Naive thymus-derived CD4-positive, alpha-beta T cell (primary cell): ENCODE data around the gene B4GAT1. TPM values are rescaled to one million over a fixed set of nuclear protein-coding genes. Genes with fewer than 3 reads are reported as not detected.

Experiments
- ATAC-seq: fragments of 150-1000 bp; cut with Tn5 transposase; 2 replicates; pipeline ENCODE4 v1.10.0; 2021; ENCODE audit warnings: mild to moderate bottlenecking, moderate library complexity
- CTCF ChIA-PET: fragments of 350-600 bp; sonication (Branson Sonifier 250); formaldehyde crosslinking; loops from one replicate; lab custom pipeline; 2021; ENCODE audit warnings: antibody characterized with exemption; lab: Charles Lee
- POLR2A ChIA-PET: fragments of 350-600 bp; sonication (Branson Sonifier 250); formaldehyde crosslinking; loops from one replicate; lab custom pipeline; 2021; ENCODE audit warnings: antibody characterized with exemption, inconsistent platforms; lab: Charles Lee
- DNase-seq, 9 donors: peaks; one replicate each; pipeline versions ENCODE4 v3.0.0 to v3.0.0-alpha.2; 2020 to 2022; ENCODE audit warnings: mixed read lengths in 1 of 9
- H3K27ac ChIP-seq: one replicate; pipeline ENCODE4 v1.7.0; 2013; ENCODE audit warnings: mild to moderate bottlenecking, low read depth, low read length, moderate library complexity
- H3K27me3 ChIP-seq, 2 donors: one replicate each; pipeline ENCODE4 v1.7.0; 2013; ENCODE audit warnings: low read length in 2 of 2, mild to moderate bottlenecking in 2 of 2, moderate library complexity in 2 of 2; ENCODE audit not compliant: control insufficient read depth in 2 of 2, insufficient read depth in 2 of 2
- H3K36me3 ChIP-seq, 3 experiments: 1 replicate in 2 of 3; 2 replicates in 1 of 3; pipeline ENCODE4 v1.7.0; 2013; ENCODE audit warnings: low read length in 3 of 3, mild to moderate bottlenecking in 3 of 3, moderate library complexity in 1 of 3; ENCODE audit not compliant: insufficient read depth in 3 of 3, control insufficient read depth in 2 of 3
- H3K4me1 ChIP-seq, 2 donors: one replicate each; pipeline ENCODE4 v1.7.0; 2013; ENCODE audit warnings: low read length in 2 of 2, mild to moderate bottlenecking in 2 of 2, moderate library complexity in 1 of 2; ENCODE audit not compliant: control insufficient read depth in 2 of 2, insufficient read depth in 2 of 2
- H3K4me3 ChIP-seq: 2 replicates; pipeline ENCODE4 v1.7.0; 2013; ENCODE audit warnings: mild to moderate bottlenecking, low read length
- H3K9me3 ChIP-seq, 3 experiments: 1 replicate in 2 of 3; 2 replicates in 1 of 3; pipeline ENCODE4 v1.7.0; 2013; ENCODE audit warnings: low read length in 3 of 3; ENCODE audit not compliant: control insufficient read depth in 2 of 3
- H3K27ac Mint-ChIP-seq, 9 donors: one replicate each; pipeline ENCODE4 v1.8.0; 2020 to 2022; ENCODE audit warnings: mixed read lengths in 9 of 9, mild to moderate bottlenecking in 8 of 9, moderate library complexity in 5 of 9, inconsistent platforms in 2 of 9
- H3K27me3 Mint-ChIP-seq, 5 donors: one replicate each; pipeline ENCODE4 v1.8.0; 2021 to 2022; ENCODE audit warnings: mixed read lengths in 5 of 5, mild to moderate bottlenecking in 1 of 5
- H3K36me3 Mint-ChIP-seq, 5 donors: one replicate each; pipeline ENCODE4 v1.8.0; 2020 to 2022; ENCODE audit warnings: mixed read lengths in 5 of 5, mild to moderate bottlenecking in 3 of 5, inconsistent platforms in 1 of 5
- H3K4me1 Mint-ChIP-seq, 7 donors: one replicate each; pipeline ENCODE4 v1.8.0; 2020 to 2022; ENCODE audit warnings: mixed read lengths in 7 of 7, mild to moderate bottlenecking in 3 of 7, inconsistent platforms in 1 of 7
- H3K4me3 Mint-ChIP-seq, 10 donors: one replicate each; pipeline ENCODE4 v1.8.0; 2020 to 2022; ENCODE audit warnings: mild to moderate bottlenecking in 10 of 10, mixed read lengths in 10 of 10, moderate library complexity in 6 of 10, inconsistent platforms in 2 of 10
- H3K9me3 Mint-ChIP-seq, 11 donors: one replicate each; pipeline ENCODE4 v1.8.0; 2020 to 2022; ENCODE audit warnings: mixed read lengths in 11 of 11, mild to moderate bottlenecking in 4 of 11, inconsistent platforms in 1 of 11, moderate library complexity in 1 of 11
- intact Hi-C, 2 donors: fragments of 100-400 bp; cut with micrococcal nuclease; formaldehyde crosslinking; loops; one replicate each; pipeline ENCODE4 v1.15.1; 2023
- polyA plus RNA-seq, 2 donors: library from polyadenylated mRNA; unstranded; fragments of 300-500 nt; fragmentation: Illumina TruSeq; gene quantifications; one replicate each; pipeline ENCODE4 v1.2.3, GENCODE V29; 2021
- total RNA-seq, 6 experiments: library from RNA in 5 of 6; stranded (reverse) in 5 of 6; gene quantifications; 1 replicate in 5 of 6; 2 replicates in 1 of 6; pipeline ENCODE4 v1.2.3 and lab custom pipeline; 2021 to 2026

Gene B4GAT1
- total and polyA plus RNA-seq, 7 experiments from 2014 or later, result 2.2 to 18.2 (median 10.3) TPM

GRCh38 chr11:66327171-66328030, 20.0 kb downstream of the B4GAT1 start:
- ChIA-PET CTCF (interaction anchor here (1.3 to 1.6 kb wide), 3 partner anchors 10 to 61 kb away, joined by 8 to 31 read pairs (median 14); partner anchors contain the start of gene CD248), POLR2A (interaction anchor here (0.6 to 4.0 kb wide), 6 partner anchors 10 to 38 kb away, joined by 3 to 89 read pairs (median 4); partner anchors contain the start of genes BRMS1, CD248 and YIF1A)
- no peaks in the 10 kb centered on the region for H3K27me3 Mint-ChIP-seq
- peaks cover 0 to 5% (median 0%) of the 10 kb centered on the region in 11 donors for H3K9me3 Mint-ChIP-seq
- H3K9me3 ChIP-seq, result no peaks in the 10 kb centered on the region
- intact Hi-C loops, result loop anchor here (1.0 to 5.0 kb wide), 8 partner anchors 9 to 105 kb away; partner anchors contain the start of genes BRMS1 (in 1 of the 2) and SLC29A2 (in 1 of the 2)
- DNase-seq (no peak), ATAC-seq (no peak)
- no peaks in the 10 kb centered on the region for H3K36me3 Mint-ChIP-seq
- peaks cover 29 to 60% (median 49%) of the 10 kb centered on the region in 7 donors for H3K4me1 Mint-ChIP-seq
- H3K27ac ChIP-seq, result peak overlapping the region; percentile 82
- peak overlapping the region; percentile 18 to 81 (median 67) for H3K4me3 Mint-ChIP-seq
- peaks cover 26 to 40% of the 10 kb centered on the region in 2 donors for H3K4me1 ChIP-seq
- no peaks in the 10 kb centered on the region for H3K27me3 ChIP-seq
- peaks cover 0 to 3% (median 0%) of the 10 kb centered on the region in 3 experiments for H3K36me3 ChIP-seq
- peak overlapping the region; percentile 4 for H3K4me3 ChIP-seq
- H3K27ac Mint-ChIP-seq, result peak overlapping the region; percentile 65 to 97 (median 91)

GRCh38 chr11:66326261-66327111, 20.9 kb downstream of the B4GAT1 start:
- H3K27ac Mint-ChIP-seq, result peak overlapping the region; percentile 75 to 94 (median 91)
- Histone ChIP-seq H3K4me3 (peak overlapping the region; percentile 30), H3K9me3 (no peaks in the 10 kb centered on the region), H3K27ac (peak overlapping the region; percentile 82), H3K4me1 (peaks cover 26 to 45% of the 10 kb centered on the region in 2 donors), H3K36me3 (no peaks in the 10 kb centered on the region), H3K27me3 (no peaks in the 10 kb centered on the region)
- H3K36me3 Mint-ChIP-seq, result no peaks in the 10 kb centered on the region
- H3K27me3 Mint-ChIP-seq, result no peaks in the 10 kb centered on the region
- H3K9me3 Mint-ChIP-seq, result peaks cover 0 to 5% (median 0%) of the 10 kb centered on the region in 11 donors
- H3K4me1 Mint-ChIP-seq, result peaks cover 30 to 69% (median 56%) of the 10 kb centered on the region in 7 donors
- ATAC-seq (no peak), DNase-seq (peak in 7 of 9 donors; percentile 44 to 60 (median 58))
- intact Hi-C loops, result loop anchor here (5.0 kb wide), 2 partner anchors 46 to 61 kb away; partner anchors contain the start of gene SLC29A2 (in 1 of the 2)
- POLR2A ChIA-PET, result interaction anchor here (0.6 to 4.0 kb wide), 8 partner anchors 9 to 38 kb away, joined by 3 to 89 read pairs (median 4); partner anchors contain the start of genes BRMS1, CD248, RIN1 and YIF1A
- peak overlapping the region; percentile 25 to 70 (median 68) for H3K4me3 Mint-ChIP-seq
- CTCF ChIA-PET, result interaction anchor here (1.3 to 1.6 kb wide), 3 partner anchors 9 to 62 kb away, joined by 8 to 31 read pairs (median 14); partner anchors contain the start of gene CD248

- no peak for DNase-seq
- Mint-ChIP-seq H3K9me3 (peaks cover 0 to 6% (median 0%) of the 10 kb centered on the region in 11 donors), H3K36me3 (peaks cover 0 to under 1% (median 0%) of the 10 kb centered on the region in 5 donors), H3K4me3 (peak overlapping the region in 5 of 10 donors; percentile 51 to 70 (median 69)), H3K27ac (peak overlapping the region; percentile 37 to 93 (median 91)), H3K27me3 (no peaks in the 10 kb centered on the region), H3K4me1 (peaks cover 32 to 72% (median 57%) of the 10 kb centered on the region in 7 donors)
- CTCF ChIA-PET, result interaction anchor here (0.8 to 2.1 kb wide), 2 partner anchors 14 to 19 kb away, joined by 4 to 16 read pairs; partner anchors contain the start of gene BRMS1
- no peak for ATAC-seq
- no peaks in the 10 kb centered on the region for H3K9me3 ChIP-seq
- H3K36me3 ChIP-seq, result no peaks in the 10 kb centered on the region
- H3K27ac ChIP-seq, result peak overlapping the region; percentile 74
- no peak overlapping the region for H3K4me3 ChIP-seq
- no peaks in the 10 kb centered on the region for H3K27me3 ChIP-seq
- intact Hi-C loops, result loop anchor here (5.0 kb wide), 2 partner anchors 47 to 62 kb away; partner anchors contain the start of gene SLC29A2 (in 1 of the 2)
- POLR2A ChIA-PET, result interaction anchor here (4.0 kb wide), 1 partner anchor 13 kb away, joined by 89 read pairs; no protein-coding TSS in a partner anchor
- peaks cover 26 to 47% of the 10 kb centered on the region in 2 donors for H3K4me1 ChIP-seq
These were observed 22.2 kb downstream of the B4GAT1 start for GRCh38 chr11:66325263-66325671.

GRCh38 chr11:66324664-66325063, 22.8 kb downstream of the B4GAT1 start:
- Histone ChIP-seq H3K9me3 (no peaks in the 10 kb centered on the region), H3K4me3 (no peak overlapping the region), H3K36me3 (no peaks in the 10 kb centered on the region), H3K4me1 (peaks cover 26 to 47% of the 10 kb centered on the region in 2 donors), H3K27me3 (no peaks in the 10 kb centered on the region), H3K27ac (no peak overlapping the region)
- POLR2A ChIA-PET, result interaction anchor here (0.7 to 4.0 kb wide), 2 partner anchors 12 to 21 kb away, joined by 3 to 89 read pairs; no protein-coding TSS in a partner anchor
- Mint-ChIP-seq H3K36me3 (peaks cover 0 to 5% (median 0%) of the 10 kb centered on the region in 5 donors), H3K4me1 (peaks cover 33 to 78% (median 63%) of the 10 kb centered on the region in 7 donors), H3K4me3 (peak overlapping the region in 1 of 10 donors; percentile 28), H3K9me3 (peaks cover 0 to 7% (median 0%) of the 10 kb centered on the region in 11 donors), H3K27me3 (no peaks in the 10 kb centered on the region), H3K27ac (peak overlapping the region in 8 of 9 donors; percentile 9 to 73 (median 48))
- CTCF ChIA-PET, result interaction anchor here (2.1 kb wide), 1 partner anchor 13 kb away, joined by 16 read pairs; no protein-coding TSS in a partner anchor
- intact Hi-C loops, result loop anchor here (5.0 kb wide), 2 partner anchors 48 to 63 kb away; partner anchors contain the start of gene SLC29A2 (in 1 of the 2)
- ATAC-seq, result no peak
- DNase-seq, result no peak

- H3K4me1 Mint-ChIP-seq, result peaks cover 39 to 86% (median 72%) of the 10 kb centered on the region in 7 donors
- Histone ChIP-seq H3K9me3 (no peaks in the 10 kb centered on the region), H3K4me1 (peaks cover 26 to 53% of the 10 kb centered on the region in 2 donors), H3K36me3 (no peaks in the 10 kb centered on the region), H3K4me3 (no peak overlapping the region), H3K27ac (no peak overlapping the region), H3K27me3 (no peaks in the 10 kb centered on the region)
- POLR2A ChIA-PET, result interaction anchor here (0.7 to 4.0 kb wide), 2 partner anchors 11 to 22 kb away, joined by 3 to 89 read pairs; no protein-coding TSS in a partner anchor
- peaks cover 0 to 9% (median 0%) of the 10 kb centered on the region in 11 donors for H3K9me3 Mint-ChIP-seq
- H3K27me3 Mint-ChIP-seq, result peaks cover 0 to 7% (median 0%) of the 10 kb centered on the region in 5 donors
- H3K4me3 Mint-ChIP-seq, result peak overlapping the region in 2 of 10 donors; percentile 19 to 30
- no peak for ATAC-seq
- no peak for DNase-seq
- CTCF ChIA-PET, result interaction anchor here (2.1 kb wide), 1 partner anchor 12 kb away, joined by 16 read pairs; no protein-coding TSS in a partner anchor
- H3K27ac Mint-ChIP-seq, result peak overlapping the region in 7 of 9 donors; percentile 6 to 86 (median 72)
- intact Hi-C loops, result no loop called here
- H3K36me3 Mint-ChIP-seq, result peaks cover 0 to 10% (median 0%) of the 10 kb centered on the region in 5 donors
These were observed 23.7 kb downstream of the B4GAT1 start for GRCh38 chr11:66323684-66324083.
